OCI-LY7 (cell line): Measurements from ENCODE around the gene IL2RA.

Source experiments
- CTCF ChIP-seq: fragments of 200-600 bp; sonication (generic); conservative IDR thresholded peaks from 2 replicates; pipeline ENCODE4 v1.5.1; 2014; ENCODE audit warnings: mild to moderate bottlenecking, antibody characterized with exemption, low read length, moderate library complexity, mixed read lengths
- EZH2phosphoT487 ChIP-seq: fragments of 200-600 bp; sonication (generic); IDR thresholded peaks from 2 replicates; pipeline ENCODE4 v1.6.1; 2018; ENCODE audit warnings: low read depth, borderline replicate concordance, mild to moderate bottlenecking, mixed run types, antibody characterized with exemption, low read length, moderate library complexity, mixed read lengths

GRCh38 chr10:6010569-6010968 lies 51.6 kb downstream of the IL2RA start:
- no peak for TF ChIP-seq CTCF
- TF ChIP-seq EZH2phosphoT487: no peak
